Hepatocyte (in vitro differentiated cells): ENCODE results near the gene NPR1. TPM values are rescaled to one million over a fixed set of nuclear protein-coding genes. Genes with fewer than 3 reads are reported as not detected.

Experiments used
- DNase-seq: peaks from one replicate; pipeline ENCODE4 v3.0.0-alpha.2; 2016; ENCODE audit warnings: low spot score
- H2AFZ ChIP-seq: fragments of 200-600 bp; sonication (generic); 2 replicates; pipeline ENCODE4 v1.6.0; 2016; ENCODE audit warnings: antibody characterized with exemption, mild to moderate bottlenecking
- H3K27ac ChIP-seq: fragments of 200-600 bp; sonication (generic); 2 replicates; pipeline ENCODE4 v1.5.1; 2016; ENCODE audit warnings: mild to moderate bottlenecking
- H3K27me3 ChIP-seq: fragments of 200-600 bp; sonication (generic); 2 replicates; pipeline ENCODE4 v1.6.1; 2016
- H3K36me3 ChIP-seq: fragments of 200-600 bp; sonication (generic); replicated peaks from 2 replicates; pipeline ENCODE4 v1.5.1; 2016; ENCODE audit warnings: low read depth; ENCODE audit not compliant: insufficient read depth
- H3K4me1 ChIP-seq: fragments of 200-600 bp; sonication (generic); 2 replicates; pipeline ENCODE4 v1.5.1; 2016; ENCODE audit warnings: mild to moderate bottlenecking, moderate library complexity; ENCODE audit not compliant: insufficient read depth
- H3K4me2 ChIP-seq: fragments of 200-600 bp; sonication (generic); 2 replicates; pipeline ENCODE4 v1.6.0; 2016
- H3K4me3 ChIP-seq: fragments of 200-600 bp; sonication (generic); 2 replicates; pipeline ENCODE4 v1.5.1; 2016; ENCODE audit warnings: mild to moderate bottlenecking
- H3K79me2 ChIP-seq: fragments of 200-600 bp; sonication (generic); 2 replicates; pipeline ENCODE4 v1.6.0; 2017; ENCODE audit warnings: mild to moderate bottlenecking
- H3K9me2 ChIP-seq: fragments of 200-600 bp; sonication (generic); replicated peaks from 2 replicates; pipeline ENCODE4 v1.6.0; 2017; ENCODE audit warnings: mild to moderate bottlenecking; ENCODE audit not compliant: insufficient read depth
- H3K9me3 ChIP-seq: fragments of 200-600 bp; sonication (generic); 2 replicates; pipeline ENCODE4 v1.5.1; 2016; ENCODE audit warnings: low read depth, mild to moderate bottlenecking
- H4K20me1 ChIP-seq: fragments of 200-600 bp; sonication (generic); 2 replicates; pipeline ENCODE4 v1.6.0; 2016; ENCODE audit warnings: mild to moderate bottlenecking; ENCODE audit not compliant: insufficient read depth, poor library complexity, severe bottlenecking
- EZH2 ChIP-seq: fragments of 200-600 bp; sonication (generic); IDR thresholded peaks from 2 replicates; pipeline ENCODE4 v1.6.1; 2016; ENCODE audit warnings: antibody characterized with exemption, mild to moderate bottlenecking, borderline replicate concordance
- EZH2phosphoT487 ChIP-seq: fragments of 200-600 bp; sonication (generic); IDR thresholded peaks from one replicate; pipeline ENCODE4 v1.6.1; 2018; ENCODE audit warnings: antibody characterized with exemption, mild to moderate bottlenecking, low read depth, moderate library complexity; ENCODE audit not compliant: unreplicated experiment, severe bottlenecking
- WGBS: methylation state at CpG from one replicate; pipeline ENCODE4 v1.1.6; 2016; ENCODE audit warnings: low lambda C conversion rate; ENCODE audit errors: missing lambda C conversion rate; 5-methylcytosine and 5-hydroxymethylcytosine counted together
- polyA plus RNA-seq: library from polyadenylated mRNA; unstranded; fragments of >200 nt; fragmentation: Nextera tagmentation; extraction: Ambion mirVana; gene quantifications from 2 replicates; pipeline ENCODE4 v1.2.1, GENCODE V29; 2016
- total RNA-seq: library from RNA; depleted of rRNA; stranded (reverse); fragments of >200 nt; gene quantifications from 2 replicates; pipeline ENCODE4 v1.2.3, GENCODE V29; 2014
- TF ChIP-seq, protein P1 (sequence below): fragments of 200-600 bp; sonication (generic); IDR thresholded peaks from 2 replicates; pipeline ENCODE4 v1.5.1; 2016; ENCODE audit warnings: antibody characterized with exemption, mild to moderate bottlenecking; ENCODE audit not compliant: poor library complexity

The NPR1 gene
- total and polyA plus RNA-seq, 2 experiments from 2014 or later = 2.8 to 3.0 TPM

DNA sequence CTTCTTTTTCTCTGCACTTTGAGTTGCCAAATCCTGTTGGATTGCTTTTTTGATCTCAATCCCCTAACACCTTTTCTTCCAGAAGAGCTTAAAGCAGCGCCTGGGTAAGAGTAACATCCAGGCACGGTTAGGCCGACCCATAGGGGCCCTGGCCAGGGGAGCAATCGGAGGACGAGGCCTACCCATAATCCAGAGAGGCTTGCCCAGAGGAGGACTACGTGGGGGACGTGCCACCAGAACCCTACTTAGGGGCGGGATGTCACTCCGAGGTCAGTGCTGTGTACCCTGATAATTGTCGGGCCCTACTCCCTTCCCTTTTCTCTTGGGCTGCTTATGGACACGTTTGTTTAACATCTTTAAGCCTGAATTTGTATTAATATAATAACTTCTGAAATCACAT is 36.3 kb upstream of the NPR1 start:
- Histone ChIP-seq H3K9me3 (no peaks in the 10 kb centered on the region), H3K4me3 (no peak overlapping the region), H3K79me2 (peaks cover 61% of the 10 kb centered on the region), H3K4me2 (no peak overlapping the region), H3K4me1 (peaks cover 11% of the 10 kb centered on the region), H2AFZ (no peak overlapping the region), H4K20me1 (peaks cover 25% of the 10 kb centered on the region), H3K27me3 (no peaks in the 10 kb centered on the region), H3K9me2 (no peaks in the 10 kb centered on the region), H3K27ac (no peak overlapping the region), H3K36me3 (peaks cover 19% of the 10 kb centered on the region)
- no peak for DNase-seq
- 92% methylated on average over 11 of the region's 11 CpGs for WGBS
- TF ChIP-seq, protein P1, sequence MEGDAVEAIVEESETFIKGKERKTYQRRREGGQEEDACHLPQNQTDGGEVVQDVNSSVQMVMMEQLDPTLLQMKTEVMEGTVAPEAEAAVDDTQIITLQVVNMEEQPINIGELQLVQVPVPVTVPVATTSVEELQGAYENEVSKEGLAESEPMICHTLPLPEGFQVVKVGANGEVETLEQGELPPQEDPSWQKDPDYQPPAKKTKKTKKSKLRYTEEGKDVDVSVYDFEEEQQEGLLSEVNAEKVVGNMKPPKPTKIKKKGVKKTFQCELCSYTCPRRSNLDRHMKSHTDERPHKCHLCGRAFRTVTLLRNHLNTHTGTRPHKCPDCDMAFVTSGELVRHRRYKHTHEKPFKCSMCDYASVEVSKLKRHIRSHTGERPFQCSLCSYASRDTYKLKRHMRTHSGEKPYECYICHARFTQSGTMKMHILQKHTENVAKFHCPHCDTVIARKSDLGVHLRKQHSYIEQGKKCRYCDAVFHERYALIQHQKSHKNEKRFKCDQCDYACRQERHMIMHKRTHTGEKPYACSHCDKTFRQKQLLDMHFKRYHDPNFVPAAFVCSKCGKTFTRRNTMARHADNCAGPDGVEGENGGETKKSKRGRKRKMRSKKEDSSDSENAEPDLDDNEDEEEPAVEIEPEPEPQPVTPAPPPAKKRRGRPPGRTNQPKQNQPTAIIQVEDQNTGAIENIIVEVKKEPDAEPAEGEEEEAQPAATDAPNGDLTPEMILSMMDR = no peak
- no peak for TF ChIP-seq EZH2
- no peak for TF ChIP-seq EZH2phosphoT487

DNA sequence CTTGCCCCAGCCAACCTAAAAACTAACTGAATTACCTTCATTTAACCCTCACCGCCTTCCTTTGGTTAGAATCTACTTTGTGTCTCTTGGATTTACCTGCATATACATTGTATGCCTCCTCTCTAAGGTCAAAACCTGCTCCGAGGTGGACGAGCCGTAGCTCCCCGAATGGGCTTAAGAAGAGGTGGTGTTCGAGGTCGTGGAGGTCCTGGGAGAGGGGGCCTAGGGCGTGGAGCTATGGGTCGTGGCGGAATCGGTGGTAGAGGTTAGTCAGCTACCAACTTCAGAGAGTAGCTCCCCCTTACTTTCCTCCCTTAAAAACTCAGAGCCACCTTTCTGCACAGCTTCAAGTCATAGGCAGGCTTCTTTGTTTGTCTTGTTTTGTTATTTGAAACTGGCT is 35.4 kb upstream of the NPR1 start:
- Histone ChIP-seq H3K27ac (no peak overlapping the region), H3K4me2 (no peak overlapping the region), H3K4me3 (no peak overlapping the region), H3K9me2 (no peaks in the 10 kb centered on the region), H3K4me1 (peaks cover 11% of the 10 kb centered on the region), H3K36me3 (peaks cover 19% of the 10 kb centered on the region), H4K20me1 (peaks cover 19% of the 10 kb centered on the region), H3K79me2 (peaks cover 52% of the 10 kb centered on the region), H3K27me3 (no peaks in the 10 kb centered on the region), H3K9me3 (no peaks in the 10 kb centered on the region), H2AFZ (no peak overlapping the region)
- DNase-seq = no peak
- WGBS = 89% methylated on average over 11 of the region's 11 CpGs
- TF ChIP-seq EZH2phosphoT487 (no peak), EZH2 (no peak)
- TF ChIP-seq, protein P1 = no peak

DNA sequence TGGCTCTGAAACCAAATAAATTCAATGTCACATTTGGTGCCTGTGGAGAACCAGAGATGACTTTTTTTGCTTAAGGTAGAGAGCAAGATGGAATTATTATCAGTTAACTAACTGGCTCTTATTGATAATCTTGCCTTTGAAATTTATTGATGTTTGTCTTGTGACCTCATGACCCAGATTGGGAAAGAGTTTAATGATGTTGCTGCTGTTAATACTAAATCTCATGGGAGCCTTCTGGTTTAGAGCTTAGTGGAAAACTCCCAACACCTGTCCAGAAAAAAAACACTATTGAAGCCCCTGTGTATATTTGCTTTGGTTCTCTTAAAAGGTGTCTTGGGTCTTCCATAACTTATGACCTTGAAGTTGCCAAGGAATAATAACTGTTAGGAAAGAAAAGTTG is 34.7 kb upstream of the NPR1 start:
- peaks cover 44% of the 10 kb centered on the region for H3K79me2 ChIP-seq
- no peak overlapping the region for H3K4me2 ChIP-seq
- H3K9me3 ChIP-seq = no peaks in the 10 kb centered on the region
- peaks cover 14% of the 10 kb centered on the region for H4K20me1 ChIP-seq
- H3K27me3 ChIP-seq = no peaks in the 10 kb centered on the region
- no peak overlapping the region for H2AFZ ChIP-seq
- peaks cover 19% of the 10 kb centered on the region for H3K36me3 ChIP-seq
- TF ChIP-seq EZH2 = no peak
- TF ChIP-seq, protein P1 = no peak
- TF ChIP-seq EZH2phosphoT487 = no peak
- H3K9me2 ChIP-seq = no peaks in the 10 kb centered on the region
- H3K27ac ChIP-seq = peak overlapping the region; percentile 39
- peaks cover 11% of the 10 kb centered on the region for H3K4me1 ChIP-seq
- H3K4me3 ChIP-seq = no peak overlapping the region
- no peak for DNase-seq
